HepG2 (cell line): Measurements from ENCODE around the gene ASAP2. TPM values are rescaled to one million over a fixed set of nuclear protein-coding genes. Genes with fewer than 3 reads are reported as not detected.

Experiments
- ATAC-seq: fragments of 200-7000 bp; cut with Tn5 transposase; 3 replicates; pipeline ENCODE4 v1.9.1; 2020; ENCODE audit warnings: mild to moderate bottlenecking, moderate library complexity
- BruUV-seq: library from RNA; stranded (reverse); fragments of 400-500 nt; replicated peaks from 2 replicates; lab custom pipeline; 2021; lab: Mats Ljungman, UMichigan
- CTCF ChIA-PET: fragments of 300-600 bp; formaldehyde crosslinking; extraction: SDS; loops from one replicate; lab custom pipeline; 2021; ENCODE audit warnings: low total read pairs, inconsistent platforms, low intra/inter-chr PET ratio; lab: Yijun Ruan, JAX
- POLR2A ChIA-PET: fragments of 350-600 bp; sonication (Branson Sonifier 250); formaldehyde crosslinking; loops from one replicate; lab custom pipeline; 2020; ENCODE audit warnings: antibody characterized with exemption, inconsistent platforms; lab: Yijun Ruan, JAX
- DNase-seq: peaks from one replicate; pipeline ENCODE4 v3.0.0-alpha.2; 2015; ENCODE audit warnings: low spot score
- FAIRE-seq: peaks from 3 replicates; lab custom pipeline; 2011; peaks lifted over from hg19 to GRCh38; lab: Jason Lieb, UNC
- H2AFZ ChIP-seq: one replicate; pipeline ENCODE4 v1.6.1; 2011; ENCODE audit warnings: low read length, inconsistent platforms
- H3K27ac ChIP-seq: fragments of 300-600 bp; 3 replicates; pipeline ENCODE4 v1.8.0; 2011; ENCODE audit warnings: mixed run types, mild to moderate bottlenecking, mixed read lengths, low read length, inconsistent platforms; ENCODE audit not compliant: insufficient read depth; ENCODE audit errors: extremely low read length
- H3K27me3 ChIP-seq, 2 experiments: fragments of 200-600 bp in 1 of 2; 2 replicates in 1 of 2; 3 replicates in 1 of 2; pipeline versions ENCODE4 v1.6.0 to v1.8.0; 2011; ENCODE audit warnings: low read length in 2 of 2, mild to moderate bottlenecking in 2 of 2, moderate library complexity in 2 of 2, inconsistent platforms in 1 of 2; ENCODE audit not compliant: insufficient read depth in 2 of 2, control insufficient read depth in 1 of 2
- H3K36me3 ChIP-seq, 2 experiments: fragments of 200-600 bp in 1 of 2; replicated peaks in 1 of 2; 2 replicates in 1 of 2; 3 replicates in 1 of 2; pipeline versions ENCODE4 v1.5.1 to v1.8.0; 2011; ENCODE audit warnings: low read length in 2 of 2, inconsistent platforms in 1 of 2; ENCODE audit not compliant: insufficient read depth in 2 of 2, control insufficient read depth in 1 of 2
- H3K4me1 ChIP-seq: 2 replicates; pipeline ENCODE4 v1.5.1; 2012; ENCODE audit warnings: low read length, inconsistent platforms; ENCODE audit not compliant: insufficient read depth
- H3K4me2 ChIP-seq: 2 replicates; pipeline ENCODE4 v1.6.0; 2011; ENCODE audit warnings: low read depth, low read length, inconsistent platforms
- H3K4me3 ChIP-seq, 3 experiments: fragments of 200-600 bp in 1 of 3; sonication (generic), shearing (Covaris generic) in 1 of 3; replicated peaks in 1 of 3; 2 replicates each; pipeline ENCODE4 v1.5.1; 2011 to 2016; ENCODE audit warnings: low read length in 3 of 3, inconsistent platforms in 2 of 3, low read depth in 2 of 3, mild to moderate bottlenecking in 2 of 3, control low read depth in 1 of 3, mixed read lengths in 1 of 3; ENCODE audit not compliant: insufficient read depth in 1 of 3
- H3K79me2 ChIP-seq: one replicate; pipeline ENCODE4 v1.6.1; 2011; ENCODE audit warnings: low read length, inconsistent platforms; ENCODE audit not compliant: insufficient read depth
- H3K9ac ChIP-seq: 2 replicates; pipeline ENCODE4 v1.6.0; 2011; ENCODE audit warnings: mild to moderate bottlenecking, low read depth, low read length, inconsistent platforms; ENCODE audit not compliant: insufficient read depth
- H3K9me3 ChIP-seq: 2 replicates; pipeline ENCODE4 v1.5.1; 2012; ENCODE audit warnings: mild to moderate bottlenecking, low read length
- H4K20me1 ChIP-seq: 2 replicates; pipeline ENCODE4 v1.6.0; 2011; ENCODE audit warnings: inconsistent platforms, mild to moderate bottlenecking, low read length, moderate library complexity; ENCODE audit not compliant: insufficient read depth
- AGO2 ChIP-seq: fragments of 200-400 bp; formaldehyde crosslinking; optimal IDR thresholded peaks from 2 replicates; pipeline ENCODE3; 2017; ENCODE audit warnings: mild to moderate bottlenecking, low read depth, low read length, moderate library complexity
- CBFB ChIP-seq: sonication (generic); formaldehyde crosslinking; IDR thresholded peaks from 2 replicates; pipeline ENCODE4 v1.4.0; 2020; ENCODE audit warnings: missing genetic modification reagents
- DBP ChIP-seq: sonication (generic); formaldehyde crosslinking; IDR thresholded peaks from 2 replicates; pipeline ENCODE4 v1.4.0; 2020; ENCODE audit warnings: missing genetic modification reagents; ENCODE audit errors: not compliant biosample characterization
- EED ChIP-seq: sonication (generic); formaldehyde crosslinking; IDR thresholded peaks from 2 replicates; pipeline ENCODE4 v1.5.0; 2020; ENCODE audit warnings: mild to moderate bottlenecking, missing genetic modification reagents
- GFI1 ChIP-seq: sonication (generic); formaldehyde crosslinking; IDR thresholded peaks from 2 replicates; pipeline ENCODE4 v1.5.0; 2020; ENCODE audit warnings: missing genetic modification reagents, mild to moderate bottlenecking, borderline replicate concordance
- HNF4G ChIP-seq, 2 experiments: sonication (generic) in 1 of 2; formaldehyde crosslinking in 1 of 2; IDR thresholded peaks; 2 replicates each; pipeline versions ENCODE4 v1.4.0 to v1.6.1; 2011 to 2020; ENCODE audit warnings: borderline replicate concordance in 2 of 2, low read depth in 2 of 2, mild to moderate bottlenecking in 2 of 2, low read length in 1 of 2, missing genetic modification reagents in 1 of 2, moderate library complexity in 1 of 2
- NBN ChIP-seq: fragments of 450-650 bp; conservative IDR thresholded peaks from 2 replicates; pipeline ENCODE4 v1.6.1; 2017
- ONECUT2 ChIP-seq: sonication (generic); formaldehyde crosslinking; IDR thresholded peaks from 2 replicates; pipeline ENCODE4 v1.4.0; 2020; ENCODE audit warnings: missing genetic modification reagents
- RFX3 ChIP-seq: IDR thresholded peaks from 2 replicates; pipeline ENCODE4 v1.6.1; 2016; ENCODE audit warnings: missing biosample characterization, missing genetic modification reagents
- TEAD3 ChIP-seq: optimal IDR thresholded peaks from 2 replicates; pipeline ENCODE3; 2016; ENCODE audit warnings: borderline replicate concordance
- TGIF2 ChIP-seq: IDR thresholded peaks from 2 replicates; pipeline ENCODE4 v1.6.1; 2016; ENCODE audit warnings: control low read depth, missing compliant biosample characterization
- ZBTB1 ChIP-seq: sonication (generic); formaldehyde crosslinking; IDR thresholded peaks from 2 replicates; pipeline ENCODE4 v1.4.0; 2020; ENCODE audit warnings: missing genetic modification reagents, borderline replicate concordance
- ZMYM4 ChIP-seq: sonication (generic); formaldehyde crosslinking; IDR thresholded peaks from 2 replicates; pipeline ENCODE4 v1.8.1; 2023; ENCODE audit warnings: mild to moderate bottlenecking, missing genetic modification reagents
- ZNF10 ChIP-seq: sonication (generic); formaldehyde crosslinking; IDR thresholded peaks from 2 replicates; pipeline ENCODE4 v1.4.0; 2020; ENCODE audit warnings: mild to moderate bottlenecking, low read depth, missing genetic modification reagents, borderline replicate concordance
- ZNF143 ChIP-seq: sonication (generic); formaldehyde crosslinking; IDR thresholded peaks from 2 replicates; pipeline ENCODE4 v1.4.0; 2020; ENCODE audit warnings: missing genetic modification reagents
- ZNF326 ChIP-seq: sonication (generic); formaldehyde crosslinking; IDR thresholded peaks from 2 replicates; pipeline ENCODE4 v1.4.0; 2020; ENCODE audit warnings: missing genetic modification reagents, borderline replicate concordance
- ZNF510 ChIP-seq: sonication (generic); formaldehyde crosslinking; IDR thresholded peaks from 2 replicates; pipeline ENCODE4 v1.4.0; 2020; ENCODE audit warnings: low read depth, mild to moderate bottlenecking, missing genetic modification reagents
- ZNF672 ChIP-seq: sonication (generic); formaldehyde crosslinking; IDR thresholded peaks from 2 replicates; pipeline ENCODE4 v1.8.1; 2022; ENCODE audit warnings: missing genetic modification reagents
- ZNF75D ChIP-seq: sonication (generic); formaldehyde crosslinking; IDR thresholded peaks from 2 replicates; pipeline ENCODE4 v1.8.1; 2023; ENCODE audit warnings: missing genetic modification reagents, mild to moderate bottlenecking, borderline replicate concordance
- ZNF775 ChIP-seq: sonication (generic); formaldehyde crosslinking; IDR thresholded peaks from 2 replicates; pipeline ENCODE4 v1.4.0; 2020; ENCODE audit warnings: missing genetic modification reagents, mild to moderate bottlenecking, moderate library complexity, borderline replicate concordance
- WGBS: methylation state at CpG from one replicate; pipeline ENCODE4 v1.1.6; 2017; ENCODE audit warnings: low lambda C conversion rate; 5-methylcytosine and 5-hydroxymethylcytosine counted together
- in situ Hi-C: cut with HindIII; loops from 2 replicates; pipeline ENCODE4 v1.10.0; 2017; ENCODE audit warnings: low pct_unique_long_range_greater_than_20kb; ENCODE audit not compliant: extremely low pct_ligation_motif_present
- intact Hi-C: fragments of 100-400 bp; cut with micrococcal nuclease; formaldehyde crosslinking; loops from one replicate; pipeline ENCODE4 v1.10.0; 2022; ENCODE audit not compliant: unreplicated experiment
- polyA plus RNA-seq, 8 experiments: library from polyadenylated mRNA; depleted of rRNA in 3 of 8; stranded (reverse) in 7 of 8; unstranded in 1 of 8; fragments of >200 nt; fragmentation: Illumina TruSeq in 4 of 8; extraction: Trizol in 4 of 8; gene quantifications; 2 replicates each; pipeline versions ENCODE4 v1.2.1 to v1.2.3, GENCODE V29; 2011 to 2016; ENCODE audit warnings: low read depth in 4 of 8, missing spikeins in 1 of 8, mixed read lengths in 1 of 8; ENCODE audit not compliant: insufficient read depth in 1 of 8
- total RNA-seq, 5 experiments: library from RNA; depleted of rRNA; stranded (reverse); fragments of >200 nt; fragmentation: Illumina TruSeq; extraction: Trizol; gene quantifications; 2 replicates each; pipeline ENCODE4 v1.2.3, GENCODE V29; 2016; ENCODE audit warnings: low read depth in 1 of 5
- TF ChIP-seq, protein P1 (sequence below), 2 experiments: sonication (generic) in 1 of 2; formaldehyde crosslinking in 1 of 2; IDR thresholded peaks; 2 replicates each; pipeline versions ENCODE4 v1.4.0 to v1.6.1; 2016 to 2020; ENCODE audit warnings: borderline replicate concordance in 1 of 2, low read depth in 1 of 2, mild to moderate bottlenecking in 1 of 2, missing genetic modification reagents in 1 of 2

The ASAP2 gene
- total and polyA plus RNA-seq, 2 of the 13 experiments (the other 11 are each of a cell fraction or from before 2014, with no cell fraction given): 7.3 to 22.3 TPM

DNA sequence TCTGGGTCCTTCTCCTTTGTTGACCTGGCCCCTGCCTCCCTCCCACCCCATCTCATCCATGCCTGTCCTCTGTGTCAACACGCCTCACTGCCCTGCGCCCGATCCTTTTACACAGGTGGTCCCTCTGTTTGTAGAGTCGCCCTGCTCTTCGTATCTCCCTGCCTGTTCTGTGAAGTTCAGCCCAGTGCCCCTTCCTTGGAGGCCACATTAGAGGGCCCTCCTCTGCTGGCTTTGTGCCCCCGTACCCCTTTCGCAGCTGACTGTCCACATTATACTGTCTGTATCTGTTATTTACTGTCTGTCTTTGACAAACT, 25.5 kb downstream of the ASAP2 start (continued):
- TF ChIP-seq, protein P1, sequence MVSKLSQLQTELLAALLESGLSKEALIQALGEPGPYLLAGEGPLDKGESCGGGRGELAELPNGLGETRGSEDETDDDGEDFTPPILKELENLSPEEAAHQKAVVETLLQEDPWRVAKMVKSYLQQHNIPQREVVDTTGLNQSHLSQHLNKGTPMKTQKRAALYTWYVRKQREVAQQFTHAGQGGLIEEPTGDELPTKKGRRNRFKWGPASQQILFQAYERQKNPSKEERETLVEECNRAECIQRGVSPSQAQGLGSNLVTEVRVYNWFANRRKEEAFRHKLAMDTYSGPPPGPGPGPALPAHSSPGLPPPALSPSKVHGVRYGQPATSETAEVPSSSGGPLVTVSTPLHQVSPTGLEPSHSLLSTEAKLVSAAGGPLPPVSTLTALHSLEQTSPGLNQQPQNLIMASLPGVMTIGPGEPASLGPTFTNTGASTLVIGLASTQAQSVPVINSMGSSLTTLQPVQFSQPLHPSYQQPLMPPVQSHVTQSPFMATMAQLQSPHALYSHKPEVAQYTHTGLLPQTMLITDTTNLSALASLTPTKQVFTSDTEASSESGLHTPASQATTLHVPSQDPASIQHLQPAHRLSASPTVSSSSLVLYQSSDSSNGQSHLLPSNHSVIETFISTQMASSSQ (IDR thresholded peaks at IDR 0.05; ENCODE audit: low read depth): no peak
- TF ChIP-seq, protein P1 (CRISPR knock-in tag; IDR thresholded peaks at IDR 0.05; ENCODE audit: borderline replicate concordance): no peak
- no peak for TF ChIP-seq DBP
- no peak for TF ChIP-seq ONECUT2
- TF ChIP-seq TEAD3 (CRISPR knock-in tag): peak; percentile 5

- FAIRE-seq (peak; percentile 21), ATAC-seq (peak; percentile 17), DNase-seq (peak; percentile 87)
- H3K4me1 ChIP-seq: peaks cover 97% of the 10 kb centered on the region
- ChIA-PET CTCF (no interaction called here), POLR2A (interaction anchor here (1.0 to 4.7 kb wide), 5 partner anchors 10 to 104 kb away, joined by 6 to 92 read pairs (median 19); partner anchors contain the start of gene ASAP2)
- H3K9ac ChIP-seq: peak overlapping the region; percentile 25; the same call in 1 of the 2 replicates
- H3K27ac ChIP-seq: no peak overlapping the region
- no peak overlapping the region for H2AFZ ChIP-seq
- in situ Hi-C loops: no loop called here
- no peaks in the 10 kb centered on the region for H3K9me3 ChIP-seq
- H3K36me3 ChIP-seq: no peaks in the 10 kb centered on the region
- H3K79me2 ChIP-seq: peaks cover 38% of the 10 kb centered on the region
- BruUV-seq: no TSS peak
- H3K4me2 ChIP-seq: peak overlapping the region; percentile 92
- WGBS: 7% methylated on average over 7 of the region's 7 CpGs
- intact Hi-C loops: no loop called here
- no peaks in the 10 kb centered on the region for H4K20me1 ChIP-seq
- H3K4me3 ChIP-seq: peak overlapping the region in 2 of 3 experiments; percentile 15 to 36; a peak in 1 of 6 replicates
- H3K27me3 ChIP-seq: no peaks in the 10 kb centered on the region
- TF ChIP-seq NBN: no peak
- TF ChIP-seq ZNF326 (CRISPR knock-in tag): no peak
- TF ChIP-seq EED: no peak
- TF ChIP-seq RFX3 (CRISPR knock-in tag): peak; percentile 37; the same call in 1 of the 2 replicates
- TF ChIP-seq ZNF75D: no peak
- no peak for TF ChIP-seq TGIF2 (CRISPR knock-in tag)
- no peak for TF ChIP-seq ZMYM4 (CRISPR knock-in tag)
- TF ChIP-seq ZNF510 (CRISPR knock-in tag): no peak
- TF ChIP-seq ZBTB1: no peak
- no peak for TF ChIP-seq HNF4G (IDR thresholded peaks at IDR 0.05; ENCODE audit: borderline replicate concordance, low read depth, low read length)
- TF ChIP-seq HNF4G (CRISPR knock-in tag; IDR thresholded peaks at IDR 0.05; ENCODE audit: borderline replicate concordance, low read depth): no peak
- no peak for TF ChIP-seq GFI1 (CRISPR knock-in tag)
- no peak for TF ChIP-seq AGO2
- no peak for TF ChIP-seq ZNF775
- no peak for TF ChIP-seq CBFB (CRISPR knock-in tag)
- TF ChIP-seq ZNF672 (CRISPR knock-in tag): no peak
- no peak for TF ChIP-seq ZNF10 (CRISPR knock-in tag)
- no peak for TF ChIP-seq ZNF143 (CRISPR knock-in tag)
Measured at GRCh38 chr2:9232886-9233285, 26.3 kb downstream of the ASAP2 start.
